Neural cell (in vitro differentiated cells): Measurements from ENCODE around the gene PCOLCE2. TPM values are rescaled to one million over a fixed set of nuclear protein-coding genes. Genes with fewer than 3 reads are reported as not detected.

Experiments
- H2AFZ ChIP-seq: fragments of 200-600, 300-800 bp; sonication (generic), shearing (Covaris generic); 2 replicates; pipeline ENCODE4 v1.6.0; 2014; ENCODE audit warnings: low read depth, mild to moderate bottlenecking, antibody characterized with exemption, low read length, moderate library complexity
- H3F3A ChIP-seq: fragments of 200-600 bp; shearing (Covaris generic); 2 replicates; pipeline ENCODE4 v1.6.1; 2016; ENCODE audit warnings: mild to moderate bottlenecking, moderate library complexity, mixed read lengths, antibody characterized with exemption, low read length; ENCODE audit not compliant: insufficient read depth, poor library complexity, severe bottlenecking
- H3K27ac ChIP-seq: fragments of 200-600, 300-800 bp; sonication (generic), shearing (Covaris generic); 2 replicates; pipeline ENCODE4 v1.5.1; 2014; ENCODE audit warnings: mild to moderate bottlenecking, low read length, moderate library complexity
- H3K27me3 ChIP-seq: fragments of 300-800, 200-600 bp; sonication (generic), shearing (Covaris generic); 2 replicates; pipeline ENCODE4 v1.6.0; 2014; ENCODE audit warnings: mild to moderate bottlenecking, low read depth, low read length, moderate library complexity; ENCODE audit not compliant: insufficient read depth
- H3K36me3 ChIP-seq: fragments of 300-800, 200-600 bp; sonication (generic), shearing (Covaris generic); 2 replicates; pipeline ENCODE4 v1.5.1; 2014; ENCODE audit warnings: mild to moderate bottlenecking, antibody characterized with exemption, low read length, moderate library complexity; ENCODE audit not compliant: insufficient read depth
- H3K4me2 ChIP-seq: fragments of 300-800, 200-600 bp; sonication (generic), shearing (Covaris generic); 2 replicates; pipeline ENCODE4 v1.6.0; 2014; ENCODE audit warnings: mild to moderate bottlenecking, low read length
- H3K4me3 ChIP-seq: fragments of 300-800, 200-600 bp; sonication (generic), shearing (Covaris generic); 2 replicates; pipeline ENCODE4 v1.5.1; 2014; ENCODE audit warnings: mild to moderate bottlenecking, low read length, moderate library complexity
- H3K79me2 ChIP-seq: fragments of 200-600 bp; shearing (Covaris generic); replicated peaks from 2 replicates; pipeline ENCODE4 v1.6.0; 2014; ENCODE audit warnings: mild to moderate bottlenecking, low read length, moderate library complexity; ENCODE audit not compliant: insufficient read depth
- H3K9ac ChIP-seq: fragments of 300-800, 200-600 bp; sonication (generic), shearing (Covaris generic); 2 replicates; pipeline ENCODE4 v1.6.1; 2016; ENCODE audit warnings: mild to moderate bottlenecking, low read length, mixed read lengths
- H3K9me2 ChIP-seq: fragments of 200-600 bp; shearing (Covaris generic); 2 replicates; pipeline ENCODE4 v1.6.1; 2016; ENCODE audit warnings: mild to moderate bottlenecking, low read length, mixed read lengths; ENCODE audit not compliant: insufficient read depth
- H3K9me3 ChIP-seq: fragments of 200-600, 300-800 bp; sonication (generic), shearing (Covaris generic); 2 replicates; pipeline ENCODE4 v1.6.1; 2016; ENCODE audit warnings: mild to moderate bottlenecking, mixed run types, low read length, moderate library complexity, mixed read lengths
- H4K20me1 ChIP-seq: fragments of 200-600 bp; shearing (Covaris generic); 2 replicates; pipeline ENCODE4 v1.6.1; 2016; ENCODE audit warnings: mild to moderate bottlenecking, mixed run types; ENCODE audit not compliant: insufficient read depth
- EP300 ChIP-seq: fragments of 450-650 bp; conservative IDR thresholded peaks from 2 replicates; pipeline ENCODE4 v1.6.1; 2014; ENCODE audit warnings: antibody characterized with exemption, mild to moderate bottlenecking, moderate library complexity; ENCODE audit not compliant: poor library complexity, severe bottlenecking
- EZH2 ChIP-seq: fragments of 200-600, 300-800 bp; shearing (Covaris generic), sonication (generic); IDR thresholded peaks from 2 replicates; pipeline ENCODE4 v1.6.1; 2014; ENCODE audit warnings: antibody characterized with exemption, low read length, borderline replicate concordance, mild to moderate bottlenecking; ENCODE audit not compliant: insufficient read depth, poor library complexity, severe bottlenecking
- MXI1 ChIP-seq: fragments of 450-650 bp; conservative IDR thresholded peaks from 2 replicates; pipeline ENCODE4 v1.6.1; 2014; ENCODE audit warnings: antibody characterized with exemption, mild to moderate bottlenecking; ENCODE audit not compliant: poor library complexity, severe bottlenecking
- POLR2AphosphoS5 ChIP-seq: IDR thresholded peaks from 2 replicates; pipeline ENCODE4 v1.6.1; 2012
- RAD21 ChIP-seq: fragments of 450-650 bp; conservative IDR thresholded peaks from 2 replicates; pipeline ENCODE4 v1.6.1; 2014; ENCODE audit warnings: antibody characterized with exemption, mild to moderate bottlenecking, moderate library complexity
- SMC3 ChIP-seq: fragments of 450-650 bp; conservative IDR thresholded peaks from 2 replicates; pipeline ENCODE4 v1.6.1; 2014; ENCODE audit warnings: antibody characterized with exemption, mild to moderate bottlenecking, moderate library complexity; ENCODE audit not compliant: poor library complexity
- TAF1 ChIP-seq: IDR thresholded peaks from 2 replicates; pipeline ENCODE4 v1.6.1; 2012; ENCODE audit warnings: low read depth
- polyA plus RNA-seq: library from polyadenylated mRNA; depleted of rRNA; stranded (reverse); fragments of >200 nt; gene quantifications from 2 replicates; pipeline ENCODE4 v1.2.3, GENCODE V29; 2014
- TF ChIP-seq, protein P1 (sequence below): fragments of 450-650 bp; IDR thresholded peaks from 2 replicates; pipeline ENCODE4 v1.5.1; 2014; ENCODE audit warnings: antibody characterized with exemption, mild to moderate bottlenecking, moderate library complexity; ENCODE audit not compliant: poor library complexity, severe bottlenecking
- TF ChIP-seq, protein P2 (sequence below): IDR thresholded peaks from 2 replicates; pipeline ENCODE4 v1.6.1; 2012; ENCODE audit warnings: borderline replicate concordance

The PCOLCE2 gene
- polyA plus RNA-seq, 1 donor from 2014 or later: 29.2 TPM

DNA sequence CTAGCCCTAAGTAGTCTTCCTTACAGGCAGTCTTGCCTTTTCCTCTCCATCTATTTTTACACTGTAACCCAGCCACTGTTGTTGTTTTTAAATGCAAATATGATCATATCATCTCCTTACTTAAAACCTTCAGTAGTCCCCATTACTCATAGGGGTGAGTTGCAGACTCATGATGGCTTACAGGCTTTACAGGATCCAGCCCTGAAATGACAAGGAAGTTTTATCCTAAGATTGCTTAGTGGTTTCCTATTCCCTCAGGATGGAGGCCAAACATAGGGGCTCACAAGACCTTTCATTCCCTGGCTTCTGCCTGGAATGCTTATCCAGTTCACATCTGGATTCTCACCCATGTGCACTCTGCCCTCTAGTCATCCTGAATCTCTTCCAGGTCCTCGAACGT lies 27.7 kb upstream of the PCOLCE2 start:
- Histone ChIP-seq H3K9ac (no peak overlapping the region), H3F3A (no peaks in the 10 kb centered on the region), H4K20me1 (no peaks in the 10 kb centered on the region), H3K9me3 (no peaks in the 10 kb centered on the region), H3K9me2 (no peaks in the 10 kb centered on the region), H3K27me3 (no peaks in the 10 kb centered on the region), H3K4me3 (no peak overlapping the region), H3K4me2 (no peak overlapping the region), H3K27ac (no peak overlapping the region), H2AFZ (no peak overlapping the region), H3K79me2 (no peaks in the 10 kb centered on the region), H3K36me3 (no peaks in the 10 kb centered on the region)
- TF ChIP-seq MXI1: no peak
- no peak for TF ChIP-seq POLR2AphosphoS5
- no peak for TF ChIP-seq TAF1
- no peak for TF ChIP-seq SMC3
- TF ChIP-seq EZH2: no peak
- no peak for TF ChIP-seq RAD21
- TF ChIP-seq, protein P1, sequence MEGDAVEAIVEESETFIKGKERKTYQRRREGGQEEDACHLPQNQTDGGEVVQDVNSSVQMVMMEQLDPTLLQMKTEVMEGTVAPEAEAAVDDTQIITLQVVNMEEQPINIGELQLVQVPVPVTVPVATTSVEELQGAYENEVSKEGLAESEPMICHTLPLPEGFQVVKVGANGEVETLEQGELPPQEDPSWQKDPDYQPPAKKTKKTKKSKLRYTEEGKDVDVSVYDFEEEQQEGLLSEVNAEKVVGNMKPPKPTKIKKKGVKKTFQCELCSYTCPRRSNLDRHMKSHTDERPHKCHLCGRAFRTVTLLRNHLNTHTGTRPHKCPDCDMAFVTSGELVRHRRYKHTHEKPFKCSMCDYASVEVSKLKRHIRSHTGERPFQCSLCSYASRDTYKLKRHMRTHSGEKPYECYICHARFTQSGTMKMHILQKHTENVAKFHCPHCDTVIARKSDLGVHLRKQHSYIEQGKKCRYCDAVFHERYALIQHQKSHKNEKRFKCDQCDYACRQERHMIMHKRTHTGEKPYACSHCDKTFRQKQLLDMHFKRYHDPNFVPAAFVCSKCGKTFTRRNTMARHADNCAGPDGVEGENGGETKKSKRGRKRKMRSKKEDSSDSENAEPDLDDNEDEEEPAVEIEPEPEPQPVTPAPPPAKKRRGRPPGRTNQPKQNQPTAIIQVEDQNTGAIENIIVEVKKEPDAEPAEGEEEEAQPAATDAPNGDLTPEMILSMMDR: no peak
- TF ChIP-seq, protein P2, sequence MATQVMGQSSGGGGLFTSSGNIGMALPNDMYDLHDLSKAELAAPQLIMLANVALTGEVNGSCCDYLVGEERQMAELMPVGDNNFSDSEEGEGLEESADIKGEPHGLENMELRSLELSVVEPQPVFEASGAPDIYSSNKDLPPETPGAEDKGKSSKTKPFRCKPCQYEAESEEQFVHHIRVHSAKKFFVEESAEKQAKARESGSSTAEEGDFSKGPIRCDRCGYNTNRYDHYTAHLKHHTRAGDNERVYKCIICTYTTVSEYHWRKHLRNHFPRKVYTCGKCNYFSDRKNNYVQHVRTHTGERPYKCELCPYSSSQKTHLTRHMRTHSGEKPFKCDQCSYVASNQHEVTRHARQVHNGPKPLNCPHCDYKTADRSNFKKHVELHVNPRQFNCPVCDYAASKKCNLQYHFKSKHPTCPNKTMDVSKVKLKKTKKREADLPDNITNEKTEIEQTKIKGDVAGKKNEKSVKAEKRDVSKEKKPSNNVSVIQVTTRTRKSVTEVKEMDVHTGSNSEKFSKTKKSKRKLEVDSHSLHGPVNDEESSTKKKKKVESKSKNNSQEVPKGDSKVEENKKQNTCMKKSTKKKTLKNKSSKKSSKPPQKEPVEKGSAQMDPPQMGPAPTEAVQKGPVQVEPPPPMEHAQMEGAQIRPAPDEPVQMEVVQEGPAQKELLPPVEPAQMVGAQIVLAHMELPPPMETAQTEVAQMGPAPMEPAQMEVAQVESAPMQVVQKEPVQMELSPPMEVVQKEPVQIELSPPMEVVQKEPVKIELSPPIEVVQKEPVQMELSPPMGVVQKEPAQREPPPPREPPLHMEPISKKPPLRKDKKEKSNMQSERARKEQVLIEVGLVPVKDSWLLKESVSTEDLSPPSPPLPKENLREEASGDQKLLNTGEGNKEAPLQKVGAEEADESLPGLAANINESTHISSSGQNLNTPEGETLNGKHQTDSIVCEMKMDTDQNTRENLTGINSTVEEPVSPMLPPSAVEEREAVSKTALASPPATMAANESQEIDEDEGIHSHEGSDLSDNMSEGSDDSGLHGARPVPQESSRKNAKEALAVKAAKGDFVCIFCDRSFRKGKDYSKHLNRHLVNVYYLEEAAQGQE: no peak
- no peak for TF ChIP-seq EP300

DNA sequence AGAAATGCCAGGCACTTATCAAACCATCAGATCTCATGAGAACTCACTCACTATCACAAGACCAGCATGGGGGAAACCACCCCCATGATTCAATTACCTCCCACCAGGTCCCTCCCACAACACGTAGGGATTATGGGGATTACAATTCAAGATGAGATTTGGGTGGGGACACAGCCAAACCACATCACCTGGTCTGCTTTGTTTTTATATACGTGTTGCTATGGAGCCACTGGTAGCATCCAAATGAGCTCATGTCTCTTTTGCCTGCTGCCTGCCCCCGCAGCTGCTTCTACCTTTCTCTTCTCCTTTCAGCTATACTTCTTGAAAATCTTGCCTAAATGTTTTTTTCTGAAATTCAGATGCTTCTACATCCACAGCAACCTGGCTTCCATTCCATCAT lies 26.8 kb upstream of the PCOLCE2 start:
- Histone ChIP-seq H3K79me2 (no peaks in the 10 kb centered on the region), H3K4me3 (no peak overlapping the region), H3K36me3 (no peaks in the 10 kb centered on the region), H3K27ac (no peak overlapping the region), H3F3A (no peaks in the 10 kb centered on the region), H4K20me1 (no peaks in the 10 kb centered on the region), H3K9me2 (no peaks in the 10 kb centered on the region), H2AFZ (no peak overlapping the region), H3K9me3 (no peaks in the 10 kb centered on the region), H3K9ac (no peak overlapping the region), H3K4me2 (no peak overlapping the region), H3K27me3 (no peaks in the 10 kb centered on the region)
- TF ChIP-seq, protein P1: no peak
- TF ChIP-seq EP300 (no peak), RAD21 (no peak), TAF1 (no peak), SMC3 (no peak), EZH2 (no peak), MXI1 (no peak)
- TF ChIP-seq, protein P2: no peak
